ENCODE data around the gene CDC42BPG.

The CDC42BPG gene, protein sequence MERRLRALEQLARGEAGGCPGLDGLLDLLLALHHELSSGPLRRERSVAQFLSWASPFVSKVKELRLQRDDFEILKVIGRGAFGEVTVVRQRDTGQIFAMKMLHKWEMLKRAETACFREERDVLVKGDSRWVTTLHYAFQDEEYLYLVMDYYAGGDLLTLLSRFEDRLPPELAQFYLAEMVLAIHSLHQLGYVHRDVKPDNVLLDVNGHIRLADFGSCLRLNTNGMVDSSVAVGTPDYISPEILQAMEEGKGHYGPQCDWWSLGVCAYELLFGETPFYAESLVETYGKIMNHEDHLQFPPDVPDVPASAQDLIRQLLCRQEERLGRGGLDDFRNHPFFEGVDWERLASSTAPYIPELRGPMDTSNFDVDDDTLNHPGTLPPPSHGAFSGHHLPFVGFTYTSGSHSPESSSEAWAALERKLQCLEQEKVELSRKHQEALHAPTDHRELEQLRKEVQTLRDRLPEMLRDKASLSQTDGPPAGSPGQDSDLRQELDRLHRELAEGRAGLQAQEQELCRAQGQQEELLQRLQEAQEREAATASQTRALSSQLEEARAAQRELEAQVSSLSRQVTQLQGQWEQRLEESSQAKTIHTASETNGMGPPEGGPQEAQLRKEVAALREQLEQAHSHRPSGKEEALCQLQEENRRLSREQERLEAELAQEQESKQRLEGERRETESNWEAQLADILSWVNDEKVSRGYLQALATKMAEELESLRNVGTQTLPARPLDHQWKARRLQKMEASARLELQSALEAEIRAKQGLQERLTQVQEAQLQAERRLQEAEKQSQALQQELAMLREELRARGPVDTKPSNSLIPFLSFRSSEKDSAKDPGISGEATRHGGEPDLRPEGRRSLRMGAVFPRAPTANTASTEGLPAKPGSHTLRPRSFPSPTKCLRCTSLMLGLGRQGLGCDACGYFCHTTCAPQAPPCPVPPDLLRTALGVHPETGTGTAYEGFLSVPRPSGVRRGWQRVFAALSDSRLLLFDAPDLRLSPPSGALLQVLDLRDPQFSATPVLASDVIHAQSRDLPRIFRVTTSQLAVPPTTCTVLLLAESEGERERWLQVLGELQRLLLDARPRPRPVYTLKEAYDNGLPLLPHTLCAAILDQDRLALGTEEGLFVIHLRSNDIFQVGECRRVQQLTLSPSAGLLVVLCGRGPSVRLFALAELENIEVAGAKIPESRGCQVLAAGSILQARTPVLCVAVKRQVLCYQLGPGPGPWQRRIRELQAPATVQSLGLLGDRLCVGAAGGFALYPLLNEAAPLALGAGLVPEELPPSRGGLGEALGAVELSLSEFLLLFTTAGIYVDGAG (N-terminal part only)

DNA sequence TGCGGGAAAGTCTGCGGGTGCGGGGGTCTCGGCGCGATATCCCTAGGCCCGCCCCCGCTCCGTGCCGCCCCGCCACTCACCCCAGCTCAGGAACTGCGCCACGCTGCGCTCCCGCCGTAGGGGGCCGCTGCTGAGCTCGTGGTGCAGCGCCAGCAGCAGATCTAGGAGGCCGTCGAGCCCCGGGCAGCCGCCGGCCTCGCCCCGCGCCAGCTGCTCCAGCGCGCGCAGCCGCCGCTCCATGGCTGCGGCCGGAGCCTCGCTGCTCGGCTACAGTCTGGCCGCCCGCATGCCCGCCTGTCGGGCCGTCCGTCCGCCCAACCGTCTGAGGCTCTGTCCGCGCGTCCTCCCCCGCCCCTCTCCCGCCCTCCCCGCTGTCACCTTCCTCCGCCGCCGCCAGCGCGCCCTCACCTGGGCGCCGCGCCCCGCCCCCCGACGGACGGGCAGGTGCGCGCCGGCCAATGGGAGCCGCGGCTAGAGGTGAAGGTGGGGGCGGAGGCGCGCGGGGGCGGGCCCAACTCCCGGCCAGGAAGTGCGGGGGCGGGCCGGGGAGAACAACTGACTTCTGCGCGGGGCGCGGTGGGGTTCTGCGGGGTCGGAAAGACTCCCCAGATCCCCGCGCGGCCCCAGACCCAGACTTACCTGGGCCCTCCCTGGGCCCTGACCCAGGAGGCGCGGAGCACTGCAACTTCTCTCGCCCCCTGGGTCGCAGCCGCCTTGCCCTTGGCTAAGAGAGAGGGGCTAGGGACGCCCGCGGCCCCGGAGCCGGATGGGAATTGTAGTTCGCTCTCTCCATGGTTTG lies at the start of gene CDC42BPG:
Gene CDC42BPG, minus strand, starts transcription at position 324 of the 799 bp plus-strand sequence. Its CDS starts 84 bp downstream, at position 240.
- DNase-seq (ENCODE audit: low spot score) = no peak
- Histone ChIP-seq H3K4me3 (peak within 1 kb of the TSS; percentile 74), H3K27ac (peak within 1 kb of the TSS in 1 of 2 donors; percentile 45)
- TF ChIP-seq, protein P1, sequence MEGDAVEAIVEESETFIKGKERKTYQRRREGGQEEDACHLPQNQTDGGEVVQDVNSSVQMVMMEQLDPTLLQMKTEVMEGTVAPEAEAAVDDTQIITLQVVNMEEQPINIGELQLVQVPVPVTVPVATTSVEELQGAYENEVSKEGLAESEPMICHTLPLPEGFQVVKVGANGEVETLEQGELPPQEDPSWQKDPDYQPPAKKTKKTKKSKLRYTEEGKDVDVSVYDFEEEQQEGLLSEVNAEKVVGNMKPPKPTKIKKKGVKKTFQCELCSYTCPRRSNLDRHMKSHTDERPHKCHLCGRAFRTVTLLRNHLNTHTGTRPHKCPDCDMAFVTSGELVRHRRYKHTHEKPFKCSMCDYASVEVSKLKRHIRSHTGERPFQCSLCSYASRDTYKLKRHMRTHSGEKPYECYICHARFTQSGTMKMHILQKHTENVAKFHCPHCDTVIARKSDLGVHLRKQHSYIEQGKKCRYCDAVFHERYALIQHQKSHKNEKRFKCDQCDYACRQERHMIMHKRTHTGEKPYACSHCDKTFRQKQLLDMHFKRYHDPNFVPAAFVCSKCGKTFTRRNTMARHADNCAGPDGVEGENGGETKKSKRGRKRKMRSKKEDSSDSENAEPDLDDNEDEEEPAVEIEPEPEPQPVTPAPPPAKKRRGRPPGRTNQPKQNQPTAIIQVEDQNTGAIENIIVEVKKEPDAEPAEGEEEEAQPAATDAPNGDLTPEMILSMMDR (IDR thresholded peaks at IDR 0.05) = peak; percentile 51

DNA sequence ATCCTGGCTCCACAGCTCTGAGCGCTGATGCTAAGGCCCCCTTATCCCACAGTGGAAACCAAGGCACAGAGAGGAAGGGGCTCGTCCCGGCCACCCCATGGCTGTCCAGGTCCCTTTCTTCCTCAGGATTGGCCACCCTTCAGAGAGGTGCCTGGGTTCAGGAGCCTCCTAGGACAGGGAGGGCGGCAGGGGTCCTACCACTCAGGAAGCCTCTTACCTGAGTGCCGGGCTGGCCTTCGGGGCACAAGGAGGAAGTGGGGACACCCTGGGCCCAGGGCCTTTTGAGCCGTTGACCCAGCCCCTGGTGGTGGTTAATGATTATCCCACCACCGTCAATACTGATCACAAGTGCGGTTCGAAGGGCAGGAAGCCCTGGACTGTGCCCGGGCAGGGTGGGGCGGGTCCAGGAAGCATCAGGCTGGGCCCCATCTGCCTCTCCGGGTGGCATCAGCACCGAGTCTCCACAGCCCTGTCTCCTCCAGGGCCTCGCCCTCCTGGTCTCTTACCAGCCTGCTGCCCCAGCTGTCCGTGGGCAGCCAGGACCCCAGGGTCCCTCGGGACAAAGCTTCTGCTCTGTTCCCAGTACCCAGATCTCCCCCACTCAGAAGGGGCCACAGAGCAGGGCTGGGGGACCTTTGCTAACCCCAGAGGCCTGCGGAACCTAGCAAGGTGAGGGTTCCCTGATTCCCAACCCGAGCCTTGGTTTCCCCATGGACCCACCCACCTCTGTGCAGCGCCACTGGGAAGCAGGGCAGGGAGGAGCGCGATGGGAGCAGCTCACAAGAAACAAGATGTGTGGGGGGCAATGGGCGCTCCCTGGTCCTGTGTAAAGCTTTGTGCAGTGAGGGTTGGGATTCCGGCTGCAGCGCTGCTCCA lies 49.0 kb upstream of the CDC42BPG start:
- H3K27ac ChIP-seq = no peak overlapping the region

DNA sequence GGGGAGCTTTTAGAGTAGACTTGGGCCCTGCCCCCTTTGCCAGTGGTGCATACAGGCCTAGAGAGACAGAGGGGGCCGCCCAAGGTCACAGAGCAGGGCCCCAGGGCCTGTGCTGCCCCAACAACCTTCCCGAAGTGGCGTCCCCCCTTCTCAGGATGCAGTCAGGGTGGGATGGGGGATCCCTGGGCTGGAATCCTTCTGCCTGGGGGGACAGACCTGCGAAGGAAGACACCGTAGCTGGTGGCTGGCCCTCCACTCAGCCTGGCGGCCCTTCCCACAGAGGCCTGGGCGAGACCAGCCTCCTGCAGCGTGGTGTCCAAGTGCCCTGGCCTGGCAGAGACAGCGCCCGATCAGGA lies 48.4 kb upstream of the CDC42BPG start:
- H3K4me3 ChIP-seq = no peak overlapping the region
- TF ChIP-seq, protein P1 (IDR thresholded peaks at IDR 0.05) = no peak
- H3K27ac ChIP-seq = no peak overlapping the region
- no peak for DNase-seq (ENCODE audit: low spot score)

More for the DNA sequence above, 49.0 kb upstream of the CDC42BPG start:
- H3K4me3 ChIP-seq = no peak overlapping the region
- DNase-seq (ENCODE audit: low spot score) = no peak
- TF ChIP-seq, protein P1 (IDR thresholded peaks at IDR 0.05) = no peak

DNA sequence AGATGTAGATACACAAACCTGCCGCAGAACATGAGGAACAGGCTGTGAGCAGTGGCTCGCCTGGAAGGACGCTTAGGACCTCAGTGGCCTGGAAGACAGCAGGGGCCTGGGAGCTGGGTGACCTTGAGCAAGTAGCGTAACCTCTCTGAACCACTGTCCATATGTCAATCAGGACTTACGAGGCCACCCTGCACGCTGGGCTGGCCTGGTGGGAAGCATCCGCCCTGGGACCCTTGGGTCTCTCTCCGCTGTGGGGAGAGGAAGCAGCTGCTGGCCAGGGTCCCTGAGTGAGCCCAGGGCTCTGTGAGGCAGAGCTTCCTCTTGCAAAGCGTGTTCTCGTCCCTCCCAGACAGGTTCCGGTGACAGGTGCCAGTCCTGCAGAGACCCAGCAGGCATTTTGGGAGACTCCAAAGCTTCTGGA lies 48.0 kb upstream of the CDC42BPG start:
- Histone ChIP-seq H3K27ac (no peak overlapping the region), H3K4me3 (no peak overlapping the region)
- no peak for DNase-seq (ENCODE audit: low spot score)
- TF ChIP-seq, protein P1 (IDR thresholded peaks at IDR 0.05) = no peak

DNA sequence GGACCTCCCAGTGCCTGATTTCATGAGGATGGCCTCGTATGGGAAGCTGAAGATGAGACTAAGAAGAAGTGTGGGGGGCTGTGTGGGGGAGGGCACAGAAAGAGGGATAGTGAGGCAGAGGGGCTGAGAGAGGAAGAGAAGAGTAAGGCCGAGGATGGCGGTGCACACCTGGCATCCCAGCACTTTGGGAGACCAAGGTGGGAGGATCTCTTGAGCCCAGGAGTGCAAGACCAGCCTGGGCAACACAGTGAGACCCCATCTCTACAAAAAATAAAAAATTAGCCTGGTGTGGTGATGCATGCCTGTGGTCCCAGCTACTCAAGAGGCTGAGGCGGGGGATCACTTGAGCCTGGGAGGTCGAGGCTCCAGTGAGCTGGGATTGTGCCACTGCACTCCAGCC lies 47.4 kb upstream of the CDC42BPG start:
- Histone ChIP-seq H3K4me3 (no peak overlapping the region), H3K27ac (no peak overlapping the region)
- no peak for DNase-seq (ENCODE audit: low spot score)
- TF ChIP-seq, protein P1 (IDR thresholded peaks at IDR 0.05) = no peak

Measured in coronary artery (tissue), 2 donors.